HG03432 (cell line): ENCODE data around the gene ADAMTS2.

Experiments used
- ATAC-seq: cut with Tn5 transposase; IDR thresholded peaks from one replicate; pipeline ENCODE4 v1.9.1; 2021; ENCODE audit warnings: mild to moderate bottlenecking, moderate library complexity; ENCODE audit not compliant: unreplicated experiment

ADAMTS2 gene

GRCh38 chr5:179185256-179185940, 159.9 kb downstream of the ADAMTS2 start:
- ATAC-seq = no peak

GRCh38 chr5:179184521-179185050, 160.7 kb downstream of the ADAMTS2 start:
- no peak for ATAC-seq

GRCh38 chr5:179183481-179183880, 161.8 kb downstream of the ADAMTS2 start:
- ATAC-seq = no peak

GRCh38 chr5:179182601-179183000, 162.7 kb downstream of the ADAMTS2 start:
- ATAC-seq = no peak

GRCh38 chr5:179181988-179182387, 163.3 kb downstream of the ADAMTS2 start:
- no peak for ATAC-seq

- ATAC-seq = no peak
These were observed 164.2 kb downstream of the ADAMTS2 start for GRCh38 chr5:179180921-179181645.

- ATAC-seq = no peak
These were observed 165.1 kb downstream of the ADAMTS2 start for GRCh38 chr5:179180061-179180610.

GRCh38 chr5:179177711-179178575, 167.3 kb downstream of the ADAMTS2 start:
- ATAC-seq = no peak

GRCh38 chr5:179176571-179177230, 168.6 kb downstream of the ADAMTS2 start:
- no peak for ATAC-seq

GRCh38 chr5:179176166-179176565, 169.1 kb downstream of the ADAMTS2 start:
- ATAC-seq = no peak

GRCh38 chr5:179171816-179172745, 173.2 kb downstream of the ADAMTS2 start:
- no peak for ATAC-seq

- ATAC-seq = no peak
These were observed 173.9 kb downstream of the ADAMTS2 start for GRCh38 chr5:179171251-179171815.

- no peak for ATAC-seq
These were observed 174.7 kb downstream of the ADAMTS2 start for GRCh38 chr5:179170606-179171005.

GRCh38 chr5:179169836-179170235, 175.4 kb downstream of the ADAMTS2 start:
- ATAC-seq = no peak

GRCh38 chr5:179168664-179169063, 176.6 kb downstream of the ADAMTS2 start:
- ATAC-seq = no peak

GRCh38 chr5:179167871-179168451, 177.3 kb downstream of the ADAMTS2 start:
- no peak for ATAC-seq

- ATAC-seq = peak; percentile 56
These were observed 178.1 kb downstream of the ADAMTS2 start for GRCh38 chr5:179166886-179167841.
